HG03280 (cell line): Measurements from ENCODE around the gene TTLL5.

Experiments used
- ATAC-seq: cut with Tn5 transposase; IDR thresholded peaks from one replicate; pipeline ENCODE4 v1.9.1; 2021; ENCODE audit warnings: mild to moderate bottlenecking, moderate library complexity; ENCODE audit not compliant: unreplicated experiment

The TTLL5 gene

DNA sequence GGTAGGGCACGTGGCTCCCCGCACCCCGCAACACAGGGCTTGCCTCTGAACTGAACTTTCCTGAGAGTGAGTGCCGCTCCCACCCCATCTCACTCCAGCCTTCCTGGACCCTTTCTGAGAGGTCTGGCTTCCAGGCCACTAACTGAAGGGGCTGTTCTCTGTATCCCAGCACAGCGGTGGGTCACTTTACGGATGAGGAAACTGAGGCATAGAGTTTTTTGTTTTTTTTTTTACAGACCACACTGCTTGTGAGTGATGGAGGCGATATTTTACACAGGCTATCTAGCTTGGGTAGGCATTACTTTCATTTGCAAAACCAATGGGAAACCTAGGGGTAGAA, 321.9 kb downstream of the TTLL5 start:
- ATAC-seq: peak; percentile 2

DNA sequence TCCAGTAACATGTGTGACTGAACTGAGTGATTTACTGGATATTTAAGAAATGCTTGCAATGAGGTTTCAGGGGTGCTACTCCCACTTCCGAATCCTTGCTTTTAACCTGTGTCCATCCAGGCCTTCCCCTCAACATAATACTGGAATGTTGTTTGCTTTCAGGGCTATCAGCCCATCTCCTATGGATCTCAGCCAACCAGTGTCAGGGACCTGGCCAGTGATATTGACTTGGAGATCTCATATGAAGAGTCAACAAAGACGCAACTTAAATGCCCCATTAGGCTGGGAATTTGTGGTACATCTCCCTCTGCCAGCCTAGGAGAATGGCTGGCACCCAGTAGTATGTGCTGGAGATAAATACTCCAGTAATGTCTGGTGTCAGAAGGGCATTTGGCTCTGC, 323.6 kb downstream of the TTLL5 start:
- no peak for ATAC-seq

DNA sequence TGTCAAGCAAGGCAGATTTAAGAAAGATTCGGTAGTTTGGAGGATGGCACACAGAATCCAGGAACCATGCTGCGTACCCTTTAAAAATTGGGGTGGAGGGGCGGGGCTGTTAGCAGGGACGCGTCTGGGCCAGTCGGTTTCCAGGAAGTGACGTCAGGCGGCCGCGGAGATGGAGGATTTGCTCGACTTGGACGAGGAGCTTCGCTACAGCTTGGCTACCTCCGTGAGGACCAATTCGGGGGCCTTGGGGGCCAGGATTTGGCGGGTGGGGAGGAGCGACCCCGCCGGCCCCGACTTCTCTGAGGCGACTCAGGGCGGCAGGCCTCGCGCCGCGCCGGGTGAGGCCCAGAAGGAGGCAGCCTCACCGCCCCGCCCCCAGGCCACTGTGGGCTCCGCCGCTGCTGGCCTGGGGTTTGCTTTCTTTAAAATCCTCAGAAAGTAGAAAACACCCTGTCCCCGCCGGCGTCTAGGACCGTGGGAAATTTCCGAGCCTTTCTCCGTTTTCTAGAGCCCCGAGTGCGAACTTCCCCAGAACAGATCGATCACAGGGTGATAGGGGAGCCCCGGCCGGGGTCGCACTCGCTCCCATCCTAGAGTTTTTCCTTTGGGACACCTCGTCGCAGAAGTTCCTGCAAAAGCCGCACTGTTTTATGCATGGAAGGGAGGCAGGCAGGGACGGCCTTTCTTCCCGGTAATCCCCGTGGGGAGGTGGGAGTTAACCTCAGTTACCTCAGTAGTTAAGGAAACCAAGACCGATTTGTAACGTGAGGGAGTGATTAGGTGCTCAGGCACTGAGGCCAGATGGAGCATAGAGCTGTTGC, 324.8 kb downstream of the TTLL5 start, which contains the start of gene IFT43:
Gene IFT43, plus strand, starts transcription at position 146 of the 821 bp plus-strand sequence. Its CDS starts 24 bp downstream, at position 170.
- peak; percentile 57 for ATAC-seq

DNA sequence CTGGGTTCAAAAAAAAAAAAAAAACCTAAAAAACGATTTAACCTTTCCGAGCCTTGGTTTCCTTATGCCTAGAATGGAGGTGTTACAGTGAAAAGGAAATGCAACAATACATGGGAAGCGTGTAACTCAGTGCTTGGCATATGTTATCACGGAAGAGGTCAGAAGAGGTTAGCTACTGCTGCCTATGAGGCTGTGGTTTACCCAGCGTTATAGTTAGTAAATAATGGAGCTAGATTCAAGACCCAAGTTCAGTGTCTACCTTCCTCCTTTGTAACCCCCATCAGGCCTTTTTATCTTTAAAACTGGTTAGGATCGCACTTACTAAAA, 325.4 kb downstream of the TTLL5 start:
- no peak for ATAC-seq

DNA sequence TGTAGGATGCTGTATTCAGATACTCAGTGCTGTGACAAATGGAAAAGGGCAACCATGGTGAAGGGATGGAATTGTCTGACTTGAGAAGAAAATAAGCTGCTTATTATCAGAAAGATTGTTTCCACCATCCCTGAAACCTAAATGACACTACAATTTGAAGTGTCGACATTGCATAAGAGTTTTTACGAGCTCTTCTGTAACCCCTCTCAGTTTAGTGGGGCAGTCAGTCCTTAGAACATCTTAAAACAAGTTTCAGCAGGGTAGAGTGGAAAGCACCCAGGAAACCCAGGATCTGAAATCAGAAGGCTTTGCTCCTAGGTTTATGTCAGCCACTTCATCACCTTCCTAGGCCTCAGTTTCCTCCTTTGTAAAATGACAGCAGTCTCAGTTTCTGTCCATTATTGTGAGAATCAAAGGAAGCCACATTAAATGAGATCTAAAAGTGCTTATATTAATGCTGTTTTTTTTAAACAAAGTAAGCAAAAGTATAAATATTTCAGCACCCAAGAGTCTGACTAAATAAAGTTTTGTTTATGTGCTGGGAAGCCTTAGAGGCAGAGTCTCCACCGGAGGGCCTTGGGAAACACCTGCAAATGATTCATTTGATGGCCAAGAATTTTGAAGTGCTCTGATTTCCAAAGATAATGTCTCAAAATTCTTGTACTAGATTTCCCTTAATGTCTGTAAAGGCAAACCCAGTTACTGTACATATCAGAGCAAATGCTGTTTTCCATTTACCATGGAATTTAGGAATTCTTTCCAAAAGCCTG, 326.3 kb downstream of the TTLL5 start:
- ATAC-seq: no peak

DNA sequence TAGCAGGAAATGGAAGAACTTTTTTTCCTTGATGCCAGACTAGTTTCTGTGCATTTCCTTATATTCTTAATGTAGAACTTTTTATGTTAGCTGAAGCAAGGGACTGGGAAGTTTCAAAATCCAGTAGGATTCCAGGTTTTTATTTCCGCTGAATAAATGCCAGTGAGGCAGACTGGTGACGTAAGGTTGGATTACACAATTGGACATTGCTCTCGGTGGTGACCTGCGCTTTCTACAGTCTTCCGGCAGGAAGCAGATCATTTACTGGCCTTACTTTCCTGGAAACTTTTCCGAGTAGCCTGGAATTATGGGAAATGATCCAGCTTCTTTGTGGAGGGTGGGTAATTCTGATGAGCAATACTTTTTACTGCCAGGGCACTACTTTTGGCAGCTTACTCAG, 328.1 kb downstream of the TTLL5 start:
- no peak for ATAC-seq

DNA sequence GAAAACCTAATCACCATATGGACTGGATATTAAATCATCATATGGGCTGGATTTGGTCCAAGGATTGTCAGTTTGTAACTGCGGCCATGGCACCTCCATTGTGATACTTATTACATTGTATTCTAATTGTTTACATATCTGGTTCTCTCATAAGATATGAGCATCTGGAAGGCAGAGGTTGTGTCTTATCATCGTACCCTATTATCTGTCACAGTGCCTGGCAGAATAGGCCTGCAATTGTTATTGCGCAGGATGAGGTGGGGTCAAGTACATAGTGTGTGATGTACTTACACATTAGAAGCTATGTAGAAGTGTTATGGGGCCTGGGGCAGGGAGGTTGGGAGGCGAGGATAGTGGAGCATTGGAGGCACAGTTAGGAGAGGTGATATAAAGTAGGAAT, 329.3 kb downstream of the TTLL5 start:
- no peak for ATAC-seq

DNA sequence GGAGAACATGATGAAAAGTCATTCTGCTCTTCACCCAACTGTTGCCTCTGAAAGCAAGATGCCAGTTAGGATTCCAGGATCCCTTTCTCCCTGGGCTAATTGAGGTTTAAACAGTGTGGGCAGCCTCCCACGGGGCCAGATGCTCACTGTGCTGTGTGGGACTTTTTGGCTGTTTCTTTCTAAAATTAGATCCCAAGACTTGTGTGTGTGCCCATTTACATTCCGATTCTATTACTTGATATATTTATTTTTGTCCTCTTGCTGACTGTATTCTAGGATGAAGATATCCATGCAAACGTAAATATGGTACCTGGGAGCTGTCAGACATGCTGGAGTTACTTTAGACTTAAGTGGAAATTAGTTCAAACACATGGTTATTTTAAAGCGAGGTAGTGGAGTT, 330.7 kb downstream of the TTLL5 start:
- no peak for ATAC-seq

DNA sequence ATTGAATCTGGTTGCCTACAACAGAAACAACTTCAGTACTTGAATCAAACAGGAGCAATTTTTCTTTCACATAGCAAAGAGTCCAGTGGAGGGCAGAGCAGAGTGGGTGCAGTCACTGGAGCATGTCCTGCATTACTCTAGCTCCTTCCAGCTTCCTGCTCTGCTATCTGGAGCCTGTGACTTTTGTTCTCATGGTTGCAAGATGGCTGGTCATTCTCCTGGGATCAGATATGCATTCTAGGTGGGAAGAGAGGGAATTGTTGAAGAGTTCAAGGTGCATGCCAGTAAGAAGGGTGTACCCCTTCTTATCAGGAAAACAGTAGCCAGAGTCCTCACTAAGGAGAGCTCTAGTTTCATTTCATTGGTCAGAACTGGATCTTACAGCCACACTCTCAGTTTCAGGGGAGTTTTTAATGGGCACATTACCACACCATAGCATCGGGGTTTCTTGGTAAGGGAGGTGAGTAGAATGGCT, 332.6 kb downstream of the TTLL5 start:
- no peak for ATAC-seq

DNA sequence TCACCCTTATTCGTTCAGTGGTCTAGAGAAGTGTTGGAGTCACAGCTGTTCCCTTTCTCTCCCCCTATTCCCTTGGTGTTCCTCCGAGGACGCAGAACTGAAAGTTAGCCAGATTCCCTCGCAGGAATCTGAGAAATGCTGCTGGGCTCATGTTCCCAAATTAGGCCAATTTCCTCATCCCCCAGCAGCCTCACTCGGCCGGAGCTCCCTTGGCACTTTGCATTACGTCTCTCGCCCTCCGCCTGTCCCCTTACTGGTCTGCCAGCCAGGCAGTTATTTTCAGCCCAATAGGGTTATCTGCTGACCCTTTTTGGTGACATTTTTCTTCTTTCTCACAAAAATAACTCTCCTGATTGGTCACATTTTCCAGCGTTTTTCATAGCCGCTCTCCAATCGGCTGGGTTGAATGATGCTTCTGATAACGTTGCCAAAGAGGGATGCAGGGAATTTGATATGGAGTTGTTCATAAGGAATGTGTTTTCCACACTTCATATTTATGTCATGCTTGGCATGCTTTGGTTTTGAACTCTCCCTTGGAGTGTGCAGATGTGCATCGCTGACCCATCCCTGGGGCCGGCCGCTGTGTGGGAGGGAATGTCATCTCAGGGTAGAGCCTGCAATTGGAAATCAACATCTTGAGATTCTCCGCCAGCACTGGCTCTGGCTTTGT, 334.5 kb downstream of the TTLL5 start:
- ATAC-seq: no peak

DNA sequence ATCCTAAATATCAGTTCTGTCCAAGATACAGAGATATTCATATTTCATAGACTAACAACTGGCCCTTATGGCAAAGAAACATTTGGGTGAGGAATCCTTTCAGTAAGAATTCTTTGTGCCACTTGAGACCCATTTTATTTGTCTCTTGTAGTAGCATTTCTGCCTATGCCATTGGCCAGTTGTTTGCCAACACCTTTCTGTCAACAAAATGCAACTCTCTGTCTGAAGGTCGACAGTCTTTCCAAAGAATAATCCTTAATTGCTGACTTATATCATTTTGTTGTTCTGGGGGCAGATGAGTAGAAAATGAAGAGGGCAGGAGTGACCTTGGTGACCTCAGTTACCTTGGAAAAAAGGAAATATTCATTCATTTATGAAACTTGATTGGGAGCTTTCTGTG, 335.4 kb downstream of the TTLL5 start:
- ATAC-seq: no peak

DNA sequence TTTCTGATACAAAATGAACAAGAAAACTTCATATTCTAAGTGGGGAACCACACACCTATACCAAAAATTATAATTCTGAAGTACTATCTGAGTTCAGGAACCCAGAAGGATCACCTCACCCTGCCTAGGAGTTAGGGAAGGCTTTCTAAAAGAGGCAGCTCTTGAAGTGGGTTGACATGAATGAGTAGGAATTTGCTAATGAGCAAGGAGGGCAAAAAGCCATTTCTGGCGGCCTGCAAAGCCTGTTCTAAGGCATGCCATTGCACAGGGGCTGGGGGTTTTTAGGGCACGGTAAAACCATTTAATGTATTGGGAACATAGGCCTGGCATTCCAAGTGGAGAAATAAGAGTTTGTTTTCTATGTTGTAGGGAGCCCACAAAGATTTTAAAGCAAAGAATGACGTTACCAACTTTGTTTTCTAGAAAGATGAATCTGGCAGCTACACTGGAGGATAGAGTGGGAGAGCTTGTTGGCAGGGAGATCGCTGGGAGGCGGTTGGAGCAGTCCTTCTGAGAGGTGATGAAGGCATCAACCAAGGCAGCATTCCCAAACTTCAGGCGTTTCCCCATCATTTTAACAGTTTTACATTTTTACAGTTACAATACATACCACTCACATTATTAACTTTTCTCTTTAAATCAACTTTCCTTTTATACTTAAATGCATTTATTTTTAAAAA, 338.6 kb downstream of the TTLL5 start:
- no peak for ATAC-seq

DNA sequence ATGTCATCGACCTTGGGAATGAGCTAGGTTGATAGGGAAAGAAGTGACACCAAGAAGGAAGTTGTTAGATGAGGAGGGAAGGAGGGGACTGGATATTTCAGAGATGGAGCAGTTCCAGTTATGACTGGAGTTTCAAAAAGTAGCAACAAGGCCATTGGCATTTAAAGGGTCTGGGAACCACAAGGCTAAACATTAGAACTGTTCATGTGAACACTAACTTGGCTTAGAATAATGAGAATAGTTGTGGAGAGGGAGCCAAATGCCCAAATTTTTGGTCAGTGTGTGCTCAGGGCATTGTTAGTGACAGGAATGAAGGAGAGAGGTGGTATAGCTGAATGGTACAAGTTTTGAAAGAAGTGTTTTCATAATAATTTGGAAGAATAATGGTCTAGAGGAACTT, 341.3 kb downstream of the TTLL5 start:
- ATAC-seq: no peak
